ENCODE data around the gene BCAS1.

- no peak for TF ChIP-seq CTCF (IDR thresholded peaks at IDR 0.05; ENCODE audit: insufficient read depth, low read length)
- TF ChIP-seq GABPA (IDR thresholded peaks at IDR 0.05; ENCODE audit: low read depth), result no peak
- TF ChIP-seq REST (IDR thresholded peaks at IDR 0.05; ENCODE audit: insufficient replicate concordance, low read depth), result no peak
- TF ChIP-seq POLR2AphosphoS5 (IDR thresholded peaks at IDR 0.05; ENCODE audit: low read depth), result no peak
These were observed 20.7 kb upstream of the BCAS1 start for GRCh38 chr20:54091120-54091480.
